IMR-90 (cell line): Measurements from ENCODE around the gene MADCAM1. TPM values are rescaled to one million over a fixed set of nuclear protein-coding genes. Genes with fewer than 3 reads are reported as not detected.

ENCODE experiments used
- ATAC-seq: fragments of 200-7000 bp; cut with Tn5 transposase; 2 replicates; pipeline ENCODE4 v1.9.1; 2020; ENCODE audit warnings: low read depth, mild to moderate bottlenecking, moderate library complexity
- BruUV-seq: library from RNA; stranded (reverse); fragments of 400-500 nt; replicated peaks from 2 replicates; lab custom pipeline; 2021; lab: Mats Ljungman, UMichigan
- CTCF ChIA-PET: fragments of 300-600 bp; formaldehyde crosslinking; extraction: SDS; loops from one replicate; lab custom pipeline; 2021; ENCODE audit warnings: antibody characterized with exemption; lab: Yijun Ruan, JAX
- POLR2A ChIA-PET: fragments of 300-600 bp; sonication (Branson Sonifier 250); formaldehyde crosslinking; loops from one replicate; lab custom pipeline; 2022; ENCODE audit warnings: antibody characterized with exemption; ENCODE audit not compliant: unreplicated experiment; lab: Charles Lee
- DNase-seq: peaks from one replicate; pipeline ENCODE4 v3.0.0; 2013
- H2AFZ ChIP-seq: replicated peaks from 2 replicates; pipeline ENCODE3; 2013; ENCODE audit warnings: low read length, mild to moderate bottlenecking; ENCODE audit not compliant: poor library complexity
- H2AK5ac ChIP-seq: 2 replicates; pipeline ENCODE4 v1.6.1; 2013; ENCODE audit warnings: low read depth, low read length, inconsistent platforms
- H2AK9ac ChIP-seq: replicated peaks from 2 replicates; pipeline ENCODE3; 2013; ENCODE audit warnings: mild to moderate bottlenecking, low read depth, low read length, moderate library complexity; ENCODE audit not compliant: poor library complexity
- H2BK120ac ChIP-seq: 2 replicates; pipeline ENCODE4 v1.6.1; 2013; ENCODE audit warnings: low read depth, low read length, inconsistent platforms
- H2BK15ac ChIP-seq: 3 replicates; pipeline ENCODE4 v1.6.1; 2013; ENCODE audit warnings: low read depth, low read length, inconsistent platforms
- H2BK20ac ChIP-seq: 2 replicates; pipeline ENCODE4 v1.6.1; 2013; ENCODE audit warnings: low read depth, mild to moderate bottlenecking, inconsistent platforms, low read length, moderate library complexity
- H2BK5ac ChIP-seq: 2 replicates; pipeline ENCODE4 v1.6.1; 2013; ENCODE audit warnings: mild to moderate bottlenecking, low read depth, low read length, inconsistent platforms; ENCODE audit not compliant: poor library complexity, severe bottlenecking
- H3K14ac ChIP-seq: replicated peaks from 2 replicates; pipeline ENCODE4 v1.6.1; 2013; ENCODE audit warnings: low read depth, low read length, inconsistent platforms
- H3K18ac ChIP-seq: 2 replicates; pipeline ENCODE4 v1.6.1; 2013; ENCODE audit warnings: low read depth, low read length, control low read depth
- H3K23ac ChIP-seq: 2 replicates; pipeline ENCODE4 v1.6.1; 2013; ENCODE audit warnings: low read depth, low read length, inconsistent platforms
- H3K27ac ChIP-seq: 2 replicates; pipeline ENCODE4 v1.5.1; 2013; ENCODE audit warnings: mild to moderate bottlenecking, control low read depth, low read length; ENCODE audit not compliant: insufficient read depth
- H3K27me3 ChIP-seq: 2 replicates; pipeline ENCODE4 v1.6.1; 2013; ENCODE audit warnings: low read length; ENCODE audit not compliant: control insufficient read depth, insufficient read depth
- H3K36me3 ChIP-seq: 2 replicates; pipeline ENCODE4 v1.6.1; 2013; ENCODE audit warnings: low read length, mixed read lengths; ENCODE audit not compliant: control insufficient read depth, insufficient read depth
- H3K4ac ChIP-seq: 2 replicates; pipeline ENCODE4 v1.6.1; 2013; ENCODE audit warnings: low read depth, low read length, inconsistent platforms
- H3K4me1 ChIP-seq: 2 replicates; pipeline ENCODE4 v1.6.1; 2013; ENCODE audit warnings: low read length, mixed read lengths; ENCODE audit not compliant: control insufficient read depth, insufficient read depth
- H3K4me2 ChIP-seq: 2 replicates; pipeline ENCODE4 v1.6.1; 2013; ENCODE audit warnings: low read depth, mild to moderate bottlenecking, control low read depth, low read length, moderate library complexity
- H3K4me3 ChIP-seq: 2 replicates; pipeline ENCODE4 v1.5.1; 2013; ENCODE audit warnings: low read depth, mild to moderate bottlenecking, control low read depth, low read length, moderate library complexity; ENCODE audit not compliant: insufficient read depth
- H3K56ac ChIP-seq: 2 replicates; pipeline ENCODE4 v1.6.1; 2013; ENCODE audit warnings: low read length, inconsistent platforms; ENCODE audit not compliant: insufficient read depth; ENCODE audit errors: extremely low read depth
- H3K79me1 ChIP-seq, 2 experiments: 2 replicates each; pipeline ENCODE4 v1.6.1; 2013; ENCODE audit warnings: low read length in 2 of 2, inconsistent platforms in 1 of 2, low read depth in 1 of 2
- H3K9ac ChIP-seq: 2 replicates; pipeline ENCODE4 v1.6.1; 2013; ENCODE audit warnings: low read depth, low read length, control low read depth
- H3K9me1 ChIP-seq: 2 replicates; pipeline ENCODE4 v1.6.1; 2013; ENCODE audit warnings: low read length, inconsistent platforms; ENCODE audit not compliant: insufficient read depth
- H3K9me3 ChIP-seq: 2 replicates; pipeline ENCODE4 v1.6.1; 2013; ENCODE audit warnings: low read length; ENCODE audit not compliant: control insufficient read depth, insufficient read depth
- H4K20me1 ChIP-seq: 2 replicates; pipeline ENCODE4 v1.6.1; 2013; ENCODE audit warnings: low read length, inconsistent platforms; ENCODE audit not compliant: insufficient read depth
- H4K5ac ChIP-seq: 2 replicates; pipeline ENCODE4 v1.6.1; 2013; ENCODE audit warnings: mild to moderate bottlenecking, low read depth, low read length, control low read depth
- H4K8ac ChIP-seq, 2 experiments: 2 replicates each; pipeline ENCODE4 v1.6.1; 2013; ENCODE audit warnings: low read depth in 2 of 2, low read length in 2 of 2, control low read depth in 1 of 2, inconsistent platforms in 1 of 2
- H4K91ac ChIP-seq: 2 replicates; pipeline ENCODE4 v1.6.1; 2013; ENCODE audit warnings: low read depth, low read length, inconsistent platforms; ENCODE audit not compliant: insufficient read depth
- BHLHE40 ChIP-seq: fragments of 150-350 bp; IDR thresholded peaks from 2 replicates; pipeline ENCODE4 v1.6.1; 2016; ENCODE audit warnings: mild to moderate bottlenecking, low read depth, low read length
- CEBPB ChIP-seq: IDR thresholded peaks from 2 replicates; pipeline ENCODE4 v1.6.1; 2012; ENCODE audit warnings: low read depth, low read length, improper control_type of control experiment
- CHD1 ChIP-seq: IDR thresholded peaks from 2 replicates; pipeline ENCODE4 v1.6.1; 2012; ENCODE audit warnings: low read depth, low read length, improper control_type of control experiment
- FOS ChIP-seq: fragments of 150-350 bp; IDR thresholded peaks from 2 replicates; pipeline ENCODE4 v1.6.1; 2016; ENCODE audit warnings: low read depth, low read length
- MAFK ChIP-seq: IDR thresholded peaks from 2 replicates; pipeline ENCODE4 v1.6.1; 2012; ENCODE audit warnings: low read depth, low read length, improper control_type of control experiment
- MXI1 ChIP-seq: IDR thresholded peaks from 2 replicates; pipeline ENCODE4 v1.6.1; 2012; ENCODE audit warnings: low read depth, mild to moderate bottlenecking, low read length, moderate library complexity, borderline replicate concordance
- NFE2L2 ChIP-seq: fragments of 150-350 bp; IDR thresholded peaks from 2 replicates; pipeline ENCODE4 v1.6.1; 2016; ENCODE audit warnings: low read depth, mild to moderate bottlenecking, low read length
- POLR2A ChIP-seq: IDR thresholded peaks from 2 replicates; pipeline ENCODE4 v1.6.1; 2012; ENCODE audit warnings: mild to moderate bottlenecking, low read depth, low read length
- RFX5 ChIP-seq: IDR thresholded peaks from 2 replicates; pipeline ENCODE4 v1.8.0; 2012; ENCODE audit warnings: low read depth, mild to moderate bottlenecking, low read length, moderate library complexity
- SMC3 ChIP-seq: fragments of 150-350 bp; IDR thresholded peaks from 2 replicates; pipeline ENCODE4 v1.6.1; 2016; ENCODE audit warnings: low read depth, mild to moderate bottlenecking, antibody characterized with exemption, low read length, moderate library complexity
- WGBS, 2 experiments: methylation state at CpG; one replicate each; pipeline versions ENCODE4 v1.1.5 to v1.1.7; 2013; ENCODE audit warnings: missing lambda C conversion rate in 2 of 2; ENCODE audit not compliant: insufficient read length in 1 of 2; ENCODE audit errors: extremely low coverage in 2 of 2; 5-methylcytosine and 5-hydroxymethylcytosine counted together
- dilution Hi-C: fragments of 300-500 bp; cut with HindIII; formaldehyde crosslinking; loops from one replicate; pipeline ENCODE4 v1.14.3; 2018; ENCODE audit warnings: low sequenced_read_pairs; ENCODE audit not compliant: unreplicated experiment
- in situ Hi-C: fragments of 300-500 bp; cut with MboI; formaldehyde crosslinking; loops from 3 replicates; pipeline ENCODE4 v1.14.3; 2019; ENCODE audit warnings: low sequenced_read_pairs, inconsistent platforms, mixed read lengths
- intact Hi-C: fragments of 100-400 bp; cut with micrococcal nuclease; formaldehyde crosslinking; loops from 2 replicates; pipeline ENCODE4 v1.10.0; 2022
- polyA plus RNA-seq, 3 experiments: library from polyadenylated mRNA; depleted of rRNA; stranded (reverse); fragments of >200 nt; gene quantifications; 2 replicates each; pipeline ENCODE4 v1.2.3, GENCODE V29; 2012; ENCODE audit warnings: low replicate concordance in 1 of 3
- total RNA-seq: library from RNA; depleted of rRNA; stranded (reverse); fragments of >200 nt; gene quantifications from 2 replicates; pipeline ENCODE4 v1.2.3, GENCODE V29; 2012
- TF ChIP-seq, protein P1 (sequence below): conservative IDR thresholded peaks from 2 replicates; pipeline ENCODE4 v1.5.1; 2012; ENCODE audit warnings: mild to moderate bottlenecking, low read depth, low read length, improper control_type of control experiment
- TF ChIP-seq, protein P2 (sequence below): fragments of 150-350 bp; IDR thresholded peaks from 2 replicates; pipeline ENCODE4 v1.6.1; 2017; ENCODE audit warnings: mild to moderate bottlenecking, antibody characterized with exemption, low read length, low read depth

Gene MADCAM1
- total and polyA plus RNA-seq, 2 of the 4 experiments (the other 2 are of a cell fraction) = 0.24 TPM; not detected in 1

DNA sequence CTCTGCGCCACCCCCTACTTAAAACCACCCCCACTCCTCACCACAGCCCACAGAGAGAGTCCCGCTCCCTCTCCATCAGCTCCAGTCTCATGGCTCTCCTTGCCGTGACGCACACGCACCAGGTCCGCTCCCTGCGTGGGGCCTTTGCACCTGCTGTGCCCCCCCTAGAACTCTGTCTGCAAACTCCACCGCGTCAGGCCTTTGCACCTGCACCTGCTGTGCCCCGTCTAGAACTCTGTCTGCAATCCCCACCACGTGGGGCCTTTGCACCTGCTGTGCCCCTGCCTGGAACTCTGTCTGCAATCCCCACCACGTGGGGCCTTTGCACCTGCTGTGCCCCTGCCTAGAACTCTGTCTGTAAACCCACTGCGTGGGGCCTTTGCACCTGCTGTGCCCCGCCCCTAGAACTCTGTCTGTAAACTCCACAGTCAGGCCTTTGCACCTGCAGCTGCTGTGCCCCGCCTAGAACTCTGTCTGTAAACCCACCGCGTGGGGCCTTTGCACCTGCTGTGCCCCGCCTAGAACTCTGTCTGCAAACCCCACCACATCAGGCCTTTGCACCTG is 39.7 kb upstream of the MADCAM1 start:
- Histone ChIP-seq H3K79me1 (no peaks in the 10 kb centered on the region), H3K56ac (no peak overlapping the region), H2BK15ac (no peak overlapping the region), H3K4me1 (peaks cover 3% of the 10 kb centered on the region; the same call in 1 of the 2 replicates), H2AFZ (no peak overlapping the region), H3K4ac (no peak overlapping the region), H3K9me1 (no peaks in the 10 kb centered on the region), H2BK5ac (no peak overlapping the region), H3K4me2 (no peak overlapping the region), H3K18ac (no peak overlapping the region), H4K8ac (no peak overlapping the region), H2AK9ac (no peak overlapping the region), H4K20me1 (no peaks in the 10 kb centered on the region), H3K27ac (no peak overlapping the region), H3K23ac (no peak overlapping the region), H2AK5ac (no peak overlapping the region), H3K27me3 (peaks cover 13% of the 10 kb centered on the region), H3K9ac (no peak overlapping the region), H3K4me3 (no peak overlapping the region), H3K14ac (no peak overlapping the region), H4K91ac (no peak overlapping the region), H2BK120ac (no peak overlapping the region), H3K9me3 (peaks cover 9% of the 10 kb centered on the region), H4K5ac (no peak overlapping the region), H3K36me3 (no peaks in the 10 kb centered on the region), H2BK20ac (no peak overlapping the region)
- intact Hi-C loops (no loop called here), dilution Hi-C loops (no loop called here), in situ Hi-C loops (no loop called here)
- WGBS, 2 experiments = 77% methylated on average over 13 of the region's 18 CpGs; no CpG with 5 or more reads in 1 of the 2 experiments
- POLR2A ChIA-PET = no interaction called here
- DNase-seq (no peak), ATAC-seq (no peak)
- no TSS peak for BruUV-seq
- CTCF ChIA-PET = no interaction called here
- TF ChIP-seq CEBPB (no peak), RFX5 (no peak), BHLHE40 (no peak), SMC3 (no peak), FOS (no peak), MXI1 (no peak), NFE2L2 (no peak), MAFK (no peak), CHD1 (no peak), POLR2A (no peak)
- TF ChIP-seq, protein P1, sequence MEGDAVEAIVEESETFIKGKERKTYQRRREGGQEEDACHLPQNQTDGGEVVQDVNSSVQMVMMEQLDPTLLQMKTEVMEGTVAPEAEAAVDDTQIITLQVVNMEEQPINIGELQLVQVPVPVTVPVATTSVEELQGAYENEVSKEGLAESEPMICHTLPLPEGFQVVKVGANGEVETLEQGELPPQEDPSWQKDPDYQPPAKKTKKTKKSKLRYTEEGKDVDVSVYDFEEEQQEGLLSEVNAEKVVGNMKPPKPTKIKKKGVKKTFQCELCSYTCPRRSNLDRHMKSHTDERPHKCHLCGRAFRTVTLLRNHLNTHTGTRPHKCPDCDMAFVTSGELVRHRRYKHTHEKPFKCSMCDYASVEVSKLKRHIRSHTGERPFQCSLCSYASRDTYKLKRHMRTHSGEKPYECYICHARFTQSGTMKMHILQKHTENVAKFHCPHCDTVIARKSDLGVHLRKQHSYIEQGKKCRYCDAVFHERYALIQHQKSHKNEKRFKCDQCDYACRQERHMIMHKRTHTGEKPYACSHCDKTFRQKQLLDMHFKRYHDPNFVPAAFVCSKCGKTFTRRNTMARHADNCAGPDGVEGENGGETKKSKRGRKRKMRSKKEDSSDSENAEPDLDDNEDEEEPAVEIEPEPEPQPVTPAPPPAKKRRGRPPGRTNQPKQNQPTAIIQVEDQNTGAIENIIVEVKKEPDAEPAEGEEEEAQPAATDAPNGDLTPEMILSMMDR = no peak
- TF ChIP-seq, protein P2, sequence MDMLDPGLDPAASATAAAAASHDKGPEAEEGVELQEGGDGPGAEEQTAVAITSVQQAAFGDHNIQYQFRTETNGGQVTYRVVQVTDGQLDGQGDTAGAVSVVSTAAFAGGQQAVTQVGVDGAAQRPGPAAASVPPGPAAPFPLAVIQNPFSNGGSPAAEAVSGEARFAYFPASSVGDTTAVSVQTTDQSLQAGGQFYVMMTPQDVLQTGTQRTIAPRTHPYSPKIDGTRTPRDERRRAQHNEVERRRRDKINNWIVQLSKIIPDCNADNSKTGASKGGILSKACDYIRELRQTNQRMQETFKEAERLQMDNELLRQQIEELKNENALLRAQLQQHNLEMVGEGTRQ = no peak
